H9 (cell line): ENCODE measurements around the gene ACOT6. TPM values are rescaled to one million over a fixed set of nuclear protein-coding genes. Genes with fewer than 3 reads are reported as not detected.

Experiments used
- DNase-seq: peaks from one replicate; pipeline ENCODE4 v3.0.0-alpha.2; 2017
- H2AFZ ChIP-seq: one replicate; pipeline ENCODE4 v1.6.1; 2013; ENCODE audit warnings: mild to moderate bottlenecking, low read length, control low read depth, moderate library complexity
- H2AK5ac ChIP-seq: 2 replicates; pipeline ENCODE4 v1.6.1; 2013; ENCODE audit warnings: low read length, control low read depth, mixed read lengths; ENCODE audit not compliant: insufficient read length
- H2BK120ac ChIP-seq: one replicate; pipeline ENCODE4 v1.6.1; 2013; ENCODE audit warnings: low read depth, mild to moderate bottlenecking, low read length, control low read depth, inconsistent platforms; ENCODE audit not compliant: poor library complexity, severe bottlenecking
- H2BK12ac ChIP-seq: 2 replicates; pipeline ENCODE4 v1.6.1; 2013; ENCODE audit warnings: low read length, control low read depth, mixed read lengths, low read depth; ENCODE audit not compliant: insufficient read length
- H2BK15ac ChIP-seq: 2 replicates; pipeline ENCODE4 v1.6.1; 2013; ENCODE audit warnings: low read depth, low read length, control low read depth
- H2BK20ac ChIP-seq: one replicate; pipeline ENCODE4 v1.6.1; 2013; ENCODE audit warnings: low read depth, mild to moderate bottlenecking, low read length, control low read depth, inconsistent platforms; ENCODE audit not compliant: poor library complexity, severe bottlenecking
- H2BK5ac ChIP-seq: 2 replicates; pipeline ENCODE4 v1.6.1; 2013; ENCODE audit warnings: low read length, control low read depth, mixed read lengths; ENCODE audit not compliant: insufficient read length
- H3K14ac ChIP-seq: 2 replicates; pipeline ENCODE4 v1.6.1; 2013; ENCODE audit warnings: low read length, control low read depth; ENCODE audit not compliant: insufficient read depth
- H3K18ac ChIP-seq: 2 replicates; pipeline ENCODE4 v1.6.1; 2013; ENCODE audit warnings: low read depth, mild to moderate bottlenecking, mixed read lengths, low read length, control low read depth; ENCODE audit not compliant: insufficient read length
- H3K23ac ChIP-seq: 2 replicates; pipeline ENCODE4 v1.6.1; 2013; ENCODE audit warnings: low read length, control low read depth, mixed read lengths, low read depth; ENCODE audit not compliant: insufficient read length
- H3K23me2 ChIP-seq: 2 replicates; pipeline ENCODE4 v1.6.1; 2013; ENCODE audit warnings: low read depth, mild to moderate bottlenecking, mixed read lengths, low read length, control low read depth; ENCODE audit not compliant: insufficient read length, poor library complexity, severe bottlenecking
- H3K27ac ChIP-seq: 2 replicates; pipeline ENCODE4 v1.5.1; 2013; ENCODE audit warnings: low read length, control low read depth, mixed read lengths, low read depth; ENCODE audit not compliant: insufficient read length
- H3K27me3 ChIP-seq: 2 replicates; pipeline ENCODE4 v1.6.1; 2013; ENCODE audit warnings: low read length, control low read depth, inconsistent platforms; ENCODE audit not compliant: insufficient read depth
- H3K4ac ChIP-seq: 2 replicates; pipeline ENCODE4 v1.6.1; 2013; ENCODE audit warnings: low read depth, mild to moderate bottlenecking, control low read depth, inconsistent platforms, low read length, moderate library complexity
- H3K4me1 ChIP-seq: 2 replicates; pipeline ENCODE4 v1.6.1; 2013; ENCODE audit warnings: low read length, control low read depth, inconsistent platforms; ENCODE audit not compliant: insufficient read depth
- H3K4me2 ChIP-seq: 2 replicates; pipeline ENCODE4 v1.6.1; 2013; ENCODE audit warnings: low read length, control low read depth, mixed read lengths; ENCODE audit not compliant: insufficient read length, insufficient read depth
- H3K56ac ChIP-seq: 2 replicates; pipeline ENCODE4 v1.6.1; 2013; ENCODE audit warnings: low read depth, mild to moderate bottlenecking, mixed read lengths, low read length, control low read depth; ENCODE audit not compliant: insufficient read length
- H3K79me1 ChIP-seq: 2 replicates; pipeline ENCODE4 v1.6.1; 2013; ENCODE audit warnings: low read depth, mild to moderate bottlenecking, moderate library complexity, low read length, control low read depth, inconsistent platforms; ENCODE audit not compliant: insufficient read depth, poor library complexity, severe bottlenecking
- H3K79me2 ChIP-seq: 2 replicates; pipeline ENCODE4 v1.6.1; 2013; ENCODE audit warnings: low read length, control low read depth, inconsistent platforms; ENCODE audit not compliant: insufficient read depth
- H3K9ac ChIP-seq: 2 replicates; pipeline ENCODE4 v1.6.1; 2013; ENCODE audit warnings: low read length, control low read depth, mixed read lengths; ENCODE audit not compliant: insufficient read length; ENCODE audit errors: extremely low read depth
- H3K9me3 ChIP-seq: one replicate; pipeline ENCODE4 v1.6.1; 2013; ENCODE audit warnings: low read depth, low read length, inconsistent platforms; ENCODE audit not compliant: control insufficient read depth
- H3T11ph ChIP-seq: one replicate; pipeline ENCODE4 v1.6.1; 2013; ENCODE audit warnings: mild to moderate bottlenecking, low read length, control low read depth, inconsistent platforms
- H4K20me1 ChIP-seq: one replicate; pipeline ENCODE4 v1.6.1; 2013; ENCODE audit not compliant: control insufficient read depth, insufficient read length, insufficient read depth
- H4K5ac ChIP-seq: 2 replicates; pipeline ENCODE4 v1.6.1; 2013; ENCODE audit warnings: low read depth, mild to moderate bottlenecking, mixed read lengths, low read length, control low read depth; ENCODE audit not compliant: insufficient read length
- H4K8ac ChIP-seq: replicated peaks from 2 replicates; pipeline ENCODE4 v1.6.1; 2013; ENCODE audit warnings: low read length, control low read depth, mixed read lengths, low read depth; ENCODE audit not compliant: insufficient read length
- H4K91ac ChIP-seq: 2 replicates; pipeline ENCODE4 v1.6.1; 2013; ENCODE audit warnings: low read depth, mild to moderate bottlenecking, moderate library complexity, mixed read lengths, low read length, control low read depth; ENCODE audit not compliant: insufficient read length
- H3K27ac Mint-ChIP-seq, 3 experiments: 2 replicates in 2 of 3; 3 replicates in 1 of 3; pipeline ENCODE4 v1.8.0; 2020 to 2021; ENCODE audit warnings: mixed read lengths in 3 of 3, mild to moderate bottlenecking in 1 of 3, moderate library complexity in 1 of 3
- H3K27me3 Mint-ChIP-seq: 2 replicates; pipeline ENCODE4 v1.8.0; 2021; ENCODE audit warnings: low read depth, mild to moderate bottlenecking, moderate library complexity, mixed read lengths
- H3K36me3 Mint-ChIP-seq, 3 experiments: 2 replicates in 2 of 3; 3 replicates in 1 of 3; pipeline ENCODE4 v1.8.0; 2020 to 2021; ENCODE audit warnings: low read depth in 3 of 3, mixed read lengths in 3 of 3; ENCODE audit not compliant: insufficient read depth in 1 of 3
- H3K4me1 Mint-ChIP-seq, 2 experiments: 2 replicates each; pipeline ENCODE4 v1.8.0; 2020; ENCODE audit warnings: mixed read lengths in 2 of 2
- H3K4me3 Mint-ChIP-seq, 2 experiments: 2 replicates in 1 of 2; 3 replicates in 1 of 2; pipeline ENCODE4 v1.8.0; 2020 to 2021; ENCODE audit warnings: mild to moderate bottlenecking in 2 of 2, mixed read lengths in 2 of 2, moderate library complexity in 1 of 2
- H3K9me3 Mint-ChIP-seq, 2 experiments: 2 replicates in 1 of 2; 3 replicates in 1 of 2; pipeline ENCODE4 v1.8.0; 2020; ENCODE audit warnings: mild to moderate bottlenecking in 2 of 2, mixed read lengths in 2 of 2, moderate library complexity in 1 of 2
- WGBS: extraction: QIAGEN DNeasy Blood & Tissue Kit; methylation state at CpG from one replicate; pipeline ENCODE4 v1.1.7; 2013; ENCODE audit warnings: missing lambda C conversion rate, low lambda C conversion rate, mixed read lengths; ENCODE audit not compliant: insufficient read length; ENCODE audit errors: extremely low coverage; 5-methylcytosine and 5-hydroxymethylcytosine counted together
- total RNA-seq: library from RNA; stranded (reverse); gene quantifications from 2 replicates; pipeline ENCODE4 v1.2.1, GENCODE V29; 2021
- TF ChIP-seq, protein P1 (sequence below): fragments of 200-600 bp; sonication (generic); conservative IDR thresholded peaks from 3 replicates; pipeline ENCODE4 v1.8.0; 2021; ENCODE audit warnings: antibody characterized with exemption, mild to moderate bottlenecking

Gene ACOT6
- total RNA-seq, 1 experiment from 2014 or later: not detected

- Histone ChIP-seq H2BK20ac (no peak overlapping the region), H4K8ac (no peak overlapping the region), H3K4me2 (peak overlapping the region; percentile 61), H2BK15ac (no peak overlapping the region), H3K27me3 (peaks cover 6% of the 10 kb centered on the region; the same call in 1 of the 2 replicates), H3K56ac (no peak overlapping the region), H2BK12ac (no peak overlapping the region), H3K79me1 (no peaks in the 10 kb centered on the region), H4K91ac (no peak overlapping the region), H3K79me2 (no peaks in the 10 kb centered on the region), H3K23ac (no peak overlapping the region), H3K4ac (no peak overlapping the region), H3K4me1 (no peaks in the 10 kb centered on the region), H3K14ac (0 out of 2 replicates have a peak overlapping the region, but pooled peaks have one; percentile 18), H2AFZ (no peak overlapping the region), H3K23me2 (peaks cover 4% of the 10 kb centered on the region), H4K5ac (peak overlapping the region; percentile 70), H3T11ph (no peak overlapping the region), H2BK5ac (no peak overlapping the region), H2AK5ac (no peak overlapping the region), H4K20me1 (no peaks in the 10 kb centered on the region), H3K18ac (peak overlapping the region; percentile 1), H3K9ac (no peak overlapping the region), H3K9me3 (no peaks in the 10 kb centered on the region), H3K27ac (no peak overlapping the region), H2BK120ac (no peak overlapping the region)
- H3K27me3 Mint-ChIP-seq: peaks cover 40% of the 10 kb centered on the region
- peaks cover 3% of the 10 kb centered on the region in 2 experiments; a peak in 3 of 5 replicates for H3K9me3 Mint-ChIP-seq
- H3K36me3 Mint-ChIP-seq: peaks cover 4 to 7% (median 5%) of the 10 kb centered on the region in 3 experiments; a peak in 6 of 7 replicates
- DNase-seq: no peak
- TF ChIP-seq, protein P1, sequence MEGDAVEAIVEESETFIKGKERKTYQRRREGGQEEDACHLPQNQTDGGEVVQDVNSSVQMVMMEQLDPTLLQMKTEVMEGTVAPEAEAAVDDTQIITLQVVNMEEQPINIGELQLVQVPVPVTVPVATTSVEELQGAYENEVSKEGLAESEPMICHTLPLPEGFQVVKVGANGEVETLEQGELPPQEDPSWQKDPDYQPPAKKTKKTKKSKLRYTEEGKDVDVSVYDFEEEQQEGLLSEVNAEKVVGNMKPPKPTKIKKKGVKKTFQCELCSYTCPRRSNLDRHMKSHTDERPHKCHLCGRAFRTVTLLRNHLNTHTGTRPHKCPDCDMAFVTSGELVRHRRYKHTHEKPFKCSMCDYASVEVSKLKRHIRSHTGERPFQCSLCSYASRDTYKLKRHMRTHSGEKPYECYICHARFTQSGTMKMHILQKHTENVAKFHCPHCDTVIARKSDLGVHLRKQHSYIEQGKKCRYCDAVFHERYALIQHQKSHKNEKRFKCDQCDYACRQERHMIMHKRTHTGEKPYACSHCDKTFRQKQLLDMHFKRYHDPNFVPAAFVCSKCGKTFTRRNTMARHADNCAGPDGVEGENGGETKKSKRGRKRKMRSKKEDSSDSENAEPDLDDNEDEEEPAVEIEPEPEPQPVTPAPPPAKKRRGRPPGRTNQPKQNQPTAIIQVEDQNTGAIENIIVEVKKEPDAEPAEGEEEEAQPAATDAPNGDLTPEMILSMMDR: no peak
- peaks cover 8 to 12% of the 10 kb centered on the region in 2 experiments for H3K4me1 Mint-ChIP-seq
- WGBS: no CpG with 5 or more reads among the region's 13 CpGs
- H3K27ac Mint-ChIP-seq: 0 out of 7 replicates have a peak overlapping the region, but pooled peaks of 1 of the 3 experiments have one; percentile 49
- peak overlapping the region; percentile 76 to 91 for H3K4me3 Mint-ChIP-seq
Measured at GRCh38 chr14:73613046-73613383, 698 bp downstream of the ACOT6 start.
